AG08395 (cell line): Measurements from ENCODE around the gene IBA57.

Experiments
- DNase-seq: peaks from one replicate; pipeline ENCODE4 v3.0.0; 2012; ENCODE audit warnings: mixed read lengths, low spot score

IBA57 gene

GRCh38 chr1:228190778-228191177 lies 25.2 kb downstream of the IBA57 start:
- no peak for DNase-seq

GRCh38 chr1:228194436-228194835 lies 28.8 kb downstream of the IBA57 start:
- DNase-seq, result no peak

GRCh38 chr1:228194921-228195812 lies 29.6 kb downstream of the IBA57 start:
- DNase-seq, result no peak

GRCh38 chr1:228197555-228198147 lies 32.0 kb downstream of the IBA57 start:
- DNase-seq, result no peak

- peak; percentile 30 for DNase-seq
These were observed 33.5 kb downstream of the IBA57 start for GRCh38 chr1:228198977-228199590.

- no peak for DNase-seq
These were observed 39.4 kb downstream of the IBA57 start for GRCh38 chr1:228204958-228205357.

GRCh38 chr1:228205526-228206436 lies 40.2 kb downstream of the IBA57 start:
- DNase-seq, result no peak

GRCh38 chr1:228206582-228207351 lies 41.2 kb downstream of the IBA57 start:
- DNase-seq, result no peak

GRCh38 chr1:228207381-228207810 lies 41.8 kb downstream of the IBA57 start:
- no peak for DNase-seq

- no peak for DNase-seq
These were observed 42.5 kb downstream of the IBA57 start, which contains the start of gene OBSCN for GRCh38 chr1:228207851-228208821. Gene OBSCN (plus strand): TSS chr1:228208044. CDS start chr1:228211784, 3,740 bp downstream.

GRCh38 chr1:228208831-228209551 lies 43.4 kb downstream of the IBA57 start:
- DNase-seq, result no peak

- no peak for DNase-seq
These were observed 44.1 kb downstream of the IBA57 start for GRCh38 chr1:228209657-228210056.

GRCh38 chr1:228210076-228210651 lies 44.6 kb downstream of the IBA57 start:
- no peak for DNase-seq

GRCh38 chr1:228210712-228211530 lies 45.3 kb downstream of the IBA57 start:
- DNase-seq, result no peak

- no peak for DNase-seq
These were observed 46.2 kb downstream of the IBA57 start for GRCh38 chr1:228211531-228212414.

- no peak for DNase-seq
These were observed 46.9 kb downstream of the IBA57 start for GRCh38 chr1:228212415-228212965.
